ENCODE measurements around the gene ERRFI1.
"Not testable (repeated sequence)": the region's sequence is repeated elsewhere in the genome, so short reads cannot be mapped to it uniquely, and the experiment has no call there.

Gene ERRFI1

GRCh38 chr1:8026153-8026975 is at the start of gene ERRFI1:
Gene ERRFI1, minus strand, starts transcription at chr1:8026309. Its CDS starts 10,690 bp downstream, at chr1:8015619.
- DNase-seq = peak; percentile 89

- DNase-seq = no peak
Measured at GRCh38 chr1:8075511-8076051, 49.5 kb upstream of the ERRFI1 start.

- DNase-seq = no peak
Measured at GRCh38 chr1:8073112-8073855, 47.2 kb upstream of the ERRFI1 start.

GRCh38 chr1:8070381-8070811 is 44.3 kb upstream of the ERRFI1 start:
- DNase-seq = no peak

- DNase-seq = not testable (repeated sequence)
Measured at GRCh38 chr1:8069614-8070320, 43.7 kb upstream of the ERRFI1 start.

GRCh38 chr1:8065369-8065768 is 39.3 kb upstream of the ERRFI1 start:
- no peak for DNase-seq

- DNase-seq = no peak
Measured at GRCh38 chr1:8063298-8064036, 37.4 kb upstream of the ERRFI1 start.

GRCh38 chr1:8062861-8063260 is 36.8 kb upstream of the ERRFI1 start:
- no peak for DNase-seq

- no peak for DNase-seq
Measured at GRCh38 chr1:8061673-8062386, 35.7 kb upstream of the ERRFI1 start.

GRCh38 chr1:8061210-8061609 is 35.1 kb upstream of the ERRFI1 start:
- no peak for DNase-seq

- DNase-seq = no peak
Measured at GRCh38 chr1:8059161-8059622, 33.1 kb upstream of the ERRFI1 start.

- not testable (repeated sequence) for DNase-seq
Measured at GRCh38 chr1:8057779-8058178, 31.7 kb upstream of the ERRFI1 start.

- DNase-seq = no peak
Measured at GRCh38 chr1:8055973-8056372, 29.9 kb upstream of the ERRFI1 start.

GRCh38 chr1:8053878-8054567 is 27.9 kb upstream of the ERRFI1 start:
- no peak for DNase-seq

- DNase-seq = no peak
Measured at GRCh38 chr1:8051650-8052049, 25.5 kb upstream of the ERRFI1 start.

- DNase-seq = not testable (repeated sequence)
Measured at GRCh38 chr1:8049229-8049628, 23.1 kb upstream of the ERRFI1 start.

- no peak for DNase-seq
Measured at GRCh38 chr1:8047686-8048445, 21.8 kb upstream of the ERRFI1 start.

- no peak for DNase-seq
Measured at GRCh38 chr1:8047112-8047511, 21.0 kb upstream of the ERRFI1 start.

- no peak for DNase-seq
Measured at GRCh38 chr1:8046391-8046790, 20.3 kb upstream of the ERRFI1 start.

- no peak for DNase-seq
Measured at GRCh38 chr1:8043621-8044020, 17.5 kb upstream of the ERRFI1 start.

All from activated CD4-positive, CD25-positive, alpha-beta regulatory T cell treated with anti-CD3 and anti-CD28 coated beads, Interleukin-2, amount 50 U/mL, for 72 hours (primary cell).